Measurements from ENCODE around the gene HDAC5.
"Not testable (repeated sequence)": the region's sequence is repeated elsewhere in the genome, so short reads cannot be mapped to it uniquely, and the experiment has no call there.

HDAC5 gene

GRCh38 chr17:44123356-44124117 lies at the start of gene HDAC5:
TSS of gene HDAC5 (minus strand) at chr17:44123641. CDS start at chr17:44117515, 6,126 bp downstream.
- DNase-seq (ENCODE audit: low spot score) = peak; percentile 93

GRCh38 chr17:44171931-44172455 lies 48.6 kb upstream of the HDAC5 start:
- no peak for DNase-seq (ENCODE audit: low spot score)

GRCh38 chr17:44170499-44171201 lies 47.2 kb upstream of the HDAC5 start, which contains the start of gene ASB16:
TSS of gene ASB16 (plus strand) at chr17:44170704. CDS start at chr17:44170790, 86 bp downstream.
- no peak for DNase-seq (ENCODE audit: low spot score)

DNA sequence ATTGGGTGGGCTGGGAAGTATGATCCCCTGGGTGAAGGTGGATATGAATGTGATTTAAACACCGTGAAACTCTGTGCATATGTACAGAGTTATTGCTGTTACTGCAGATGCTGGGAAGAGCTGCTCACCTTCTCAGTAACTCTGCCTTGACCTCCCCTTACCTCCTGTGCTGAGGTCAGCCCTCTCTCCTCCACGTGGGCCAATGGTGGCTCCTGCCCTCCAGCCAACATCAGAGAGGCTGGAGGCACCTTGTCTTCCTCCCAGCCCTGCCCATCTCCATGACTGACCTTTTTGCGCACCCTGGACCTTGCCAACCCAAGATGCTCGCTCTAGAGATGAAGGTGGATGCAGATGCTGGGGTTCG lies 46.7 kb upstream of the HDAC5 start:
- no peak for DNase-seq (ENCODE audit: low spot score)

- no peak for DNase-seq (ENCODE audit: low spot score)
Measured at GRCh38 chr17:44167181-44167861, 43.9 kb upstream of the HDAC5 start.

GRCh38 chr17:44164476-44164875 lies 41.0 kb upstream of the HDAC5 start:
- no peak for DNase-seq (ENCODE audit: low spot score)

DNA sequence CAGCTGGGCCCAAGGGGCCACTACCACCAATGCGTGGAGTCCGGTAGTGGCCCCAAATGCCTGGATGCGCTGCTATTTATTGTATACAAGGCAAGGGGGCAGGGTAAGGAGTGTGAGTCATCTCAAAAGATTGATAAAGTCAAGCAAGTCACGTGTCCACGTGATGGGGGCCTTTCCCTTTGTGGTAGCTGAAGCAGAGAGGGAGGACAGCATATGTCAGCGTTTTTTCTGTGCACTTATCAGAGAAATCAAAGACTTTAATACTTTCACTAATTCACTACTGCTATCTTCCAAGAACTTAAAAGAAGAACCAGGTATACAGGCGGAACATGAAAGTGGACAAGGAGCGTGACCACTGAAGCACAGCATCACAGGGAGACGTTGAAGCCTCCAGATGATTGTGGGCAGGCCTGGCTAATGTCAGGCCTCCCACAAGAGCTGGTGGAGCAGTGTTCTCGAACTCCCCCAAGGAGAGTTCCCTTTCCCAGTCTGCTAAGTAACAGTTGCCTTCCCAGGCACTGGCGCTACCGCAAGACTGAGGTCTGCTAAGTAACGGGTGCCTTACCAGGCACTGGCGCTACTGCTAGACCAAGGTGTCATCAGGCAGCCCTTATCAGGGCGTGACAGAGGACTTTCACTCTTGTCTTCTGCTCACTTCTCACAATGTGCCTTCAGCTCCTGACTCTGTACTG lies 36.2 kb upstream of the HDAC5 start:
- DNase-seq (ENCODE audit: low spot score) = no peak

- DNase-seq (ENCODE audit: low spot score) = no peak
Measured at GRCh38 chr17:44155488-44155887, 32.0 kb upstream of the HDAC5 start.

DNA sequence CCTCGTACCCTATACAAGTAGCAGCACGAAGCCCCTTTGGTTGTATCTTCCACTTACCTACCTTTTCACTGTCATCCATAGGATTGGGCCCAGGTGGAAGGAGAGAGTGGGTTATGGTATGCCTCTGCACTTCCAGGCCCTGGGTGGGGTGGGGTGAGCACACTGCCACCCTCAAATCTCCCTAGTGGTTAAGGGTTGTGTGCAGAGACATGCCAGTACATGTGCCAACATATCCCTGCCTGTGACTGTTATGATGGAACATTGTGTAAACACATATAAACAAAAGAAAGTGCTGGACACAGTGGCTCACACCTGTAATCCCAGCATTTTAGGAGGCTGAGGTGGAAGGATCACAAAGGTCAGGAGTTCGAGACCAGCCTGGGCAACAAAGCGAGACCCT lies 29.4 kb upstream of the HDAC5 start:
- DNase-seq (ENCODE audit: low spot score) = no peak

- no peak for DNase-seq (ENCODE audit: low spot score)
Measured at GRCh38 chr17:44149750-44150329, 26.4 kb upstream of the HDAC5 start.

GRCh38 chr17:44149066-44149465 lies 25.6 kb upstream of the HDAC5 start:
- not testable (repeated sequence) for DNase-seq (ENCODE audit: low spot score)

DNA sequence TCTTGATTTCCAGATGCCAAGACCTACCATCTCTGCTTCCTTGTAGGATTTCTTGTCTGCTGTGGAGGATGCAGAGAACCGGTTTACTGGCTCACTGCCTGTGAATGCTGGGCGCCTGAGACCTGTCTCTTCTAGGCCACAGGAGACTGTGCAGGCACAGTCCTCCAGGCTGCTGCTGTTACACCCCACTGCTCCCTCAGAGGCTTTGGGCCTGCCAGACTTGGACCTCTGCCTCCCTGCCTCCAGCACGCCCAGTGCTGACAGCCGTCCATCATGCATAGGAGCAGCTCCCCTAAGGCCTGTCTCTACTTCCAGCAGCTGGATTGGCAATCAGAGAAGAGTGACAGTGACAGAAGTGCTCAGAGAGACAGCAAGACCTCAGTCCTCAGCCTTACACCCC lies 24.4 kb upstream of the HDAC5 start:
- no peak for DNase-seq (ENCODE audit: low spot score)

DNA sequence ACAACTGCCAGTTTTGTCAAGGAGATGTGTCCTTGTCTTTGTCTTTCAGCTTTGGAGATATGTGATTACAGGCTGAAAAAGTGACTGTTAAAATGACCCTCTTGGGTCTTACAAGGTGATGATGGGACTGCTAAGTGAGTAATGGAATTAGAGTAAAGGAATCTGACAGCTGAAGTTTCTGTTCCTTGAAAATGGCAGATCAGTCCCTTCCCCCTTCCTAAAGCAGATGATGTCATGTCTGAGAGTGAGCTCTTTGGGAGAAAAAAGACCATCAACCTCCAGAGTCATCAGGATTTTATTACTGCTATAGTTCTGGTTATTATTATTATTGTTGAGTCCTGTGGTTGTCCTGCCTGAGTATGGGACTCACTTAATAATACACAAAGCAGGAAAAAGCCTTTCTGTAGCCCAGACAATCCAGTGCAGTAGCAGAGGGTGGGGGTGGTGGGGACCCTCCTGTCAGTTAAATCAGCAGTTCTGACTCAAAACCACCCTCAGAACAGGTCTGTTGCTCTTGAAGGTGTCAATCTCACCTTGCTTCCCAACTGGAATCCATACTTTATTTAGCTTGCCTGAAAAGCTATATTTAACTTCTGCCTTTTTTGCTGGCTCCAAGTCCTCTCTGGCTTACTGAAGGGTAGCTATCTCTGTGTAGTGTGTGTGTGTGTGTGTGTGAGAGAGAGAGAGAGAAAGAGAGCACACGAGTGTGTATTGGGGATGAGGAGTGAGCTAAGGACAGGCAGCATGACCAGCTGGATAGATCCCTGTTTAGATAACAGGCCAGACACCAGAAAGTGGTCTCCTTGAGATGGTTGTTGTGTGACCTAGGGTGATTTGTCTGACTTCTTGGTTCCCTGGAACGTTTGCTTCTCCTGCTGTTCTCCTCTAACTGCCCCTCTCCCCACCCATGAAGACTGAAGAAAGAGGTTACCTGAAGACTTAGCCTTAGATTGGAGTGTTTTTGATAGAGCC lies 23.2 kb upstream of the HDAC5 start:
- DNase-seq (ENCODE audit: low spot score) = no peak

DNA sequence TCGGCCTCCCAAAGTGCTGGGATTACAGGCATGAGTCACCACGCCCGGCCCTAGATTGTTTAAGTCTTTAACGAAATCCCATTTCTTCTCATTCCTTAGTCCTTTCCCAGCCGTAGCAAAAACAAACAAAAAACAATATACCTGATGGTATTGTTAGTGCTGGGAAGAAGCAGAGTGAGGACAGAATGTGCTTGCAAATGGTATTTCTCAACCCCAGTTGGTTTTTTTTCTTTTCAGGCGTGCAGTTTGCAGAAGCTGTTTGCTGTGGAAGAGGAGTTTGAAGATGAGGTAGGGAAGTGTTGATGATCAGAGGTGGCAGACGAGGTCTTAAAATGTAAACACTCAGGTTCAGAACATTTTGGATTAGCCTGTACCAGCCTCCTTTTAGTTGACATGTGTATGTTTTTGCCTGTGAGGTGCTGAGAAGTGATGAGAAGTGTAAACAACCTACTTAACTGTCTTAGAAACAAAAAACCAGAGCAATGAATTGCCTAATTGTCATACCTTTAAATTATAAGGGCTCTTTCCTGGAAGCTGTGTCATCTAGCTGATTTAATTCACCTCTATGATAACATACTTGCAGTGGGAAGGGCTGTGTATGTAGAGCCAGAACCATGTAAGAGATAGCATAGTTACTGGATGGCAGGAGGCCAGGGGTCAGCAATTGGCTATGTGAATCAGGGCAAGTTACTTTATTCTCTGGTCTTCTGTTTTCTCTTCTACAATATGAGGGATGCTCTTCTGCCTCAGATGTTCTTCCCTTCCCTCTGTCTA lies 21.7 kb upstream of the HDAC5 start:
- no peak for DNase-seq (ENCODE audit: low spot score)

DNA sequence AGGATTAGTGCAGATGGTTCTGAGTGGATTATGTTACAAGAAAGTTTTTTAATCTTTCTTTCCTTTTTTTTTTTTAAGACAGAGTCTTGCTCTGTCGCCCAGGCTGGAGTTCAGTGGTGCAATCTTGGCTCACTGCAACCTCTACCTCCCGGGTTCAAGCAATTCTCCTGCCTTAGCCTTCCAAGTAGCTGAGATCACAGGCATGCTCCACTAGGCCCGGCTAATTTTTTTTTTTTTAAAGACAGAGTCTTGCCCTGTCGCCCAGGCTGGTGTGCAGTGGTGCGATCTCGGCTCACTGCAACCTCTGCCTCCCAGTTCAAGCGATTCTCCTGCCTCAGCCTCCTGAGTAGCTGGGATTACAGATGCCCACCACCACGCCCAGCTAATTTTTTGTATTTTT lies 20.5 kb upstream of the HDAC5 start:
- DNase-seq (ENCODE audit: low spot score) = not testable (repeated sequence)

DNA sequence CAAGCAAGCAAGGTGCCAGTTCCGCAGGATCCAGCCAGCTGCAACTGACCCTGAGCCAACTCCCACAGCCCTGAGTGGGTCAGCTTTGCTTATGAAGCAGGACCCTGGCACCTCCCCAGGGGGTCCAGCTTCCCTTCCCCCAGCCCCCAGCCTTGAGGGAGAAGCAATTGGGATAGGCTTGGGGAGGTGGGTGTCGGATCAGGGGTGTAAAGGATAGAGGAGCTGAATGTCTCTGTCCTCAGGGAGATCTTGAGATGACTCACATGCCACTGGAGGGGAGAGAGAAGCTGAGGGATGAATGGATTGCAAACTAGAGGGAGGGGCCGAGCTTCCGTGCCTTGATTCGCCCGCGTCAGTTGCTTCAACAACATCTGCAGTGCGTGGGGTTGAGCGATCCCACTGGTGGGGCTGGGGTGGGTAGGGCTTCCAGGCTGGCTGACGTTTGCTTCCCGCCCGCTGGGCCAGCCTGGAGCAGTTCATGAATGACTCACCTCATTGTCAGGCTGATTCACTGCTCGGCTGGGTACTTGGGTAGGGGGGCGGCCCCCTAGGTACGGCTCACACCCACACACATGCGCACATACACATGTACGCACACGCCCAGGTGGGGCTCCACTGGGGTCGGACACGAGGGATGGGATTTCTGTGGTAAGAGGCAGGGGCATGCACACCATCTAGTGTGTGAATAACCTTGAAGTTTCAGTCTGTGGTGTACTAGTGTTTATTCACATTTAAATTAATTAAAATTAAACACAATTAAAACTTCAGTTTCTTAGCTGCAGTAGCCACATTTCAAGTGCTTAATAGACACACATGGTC lies 14.7 kb upstream of the HDAC5 start:
- no peak for DNase-seq (ENCODE audit: low spot score)

DNA sequence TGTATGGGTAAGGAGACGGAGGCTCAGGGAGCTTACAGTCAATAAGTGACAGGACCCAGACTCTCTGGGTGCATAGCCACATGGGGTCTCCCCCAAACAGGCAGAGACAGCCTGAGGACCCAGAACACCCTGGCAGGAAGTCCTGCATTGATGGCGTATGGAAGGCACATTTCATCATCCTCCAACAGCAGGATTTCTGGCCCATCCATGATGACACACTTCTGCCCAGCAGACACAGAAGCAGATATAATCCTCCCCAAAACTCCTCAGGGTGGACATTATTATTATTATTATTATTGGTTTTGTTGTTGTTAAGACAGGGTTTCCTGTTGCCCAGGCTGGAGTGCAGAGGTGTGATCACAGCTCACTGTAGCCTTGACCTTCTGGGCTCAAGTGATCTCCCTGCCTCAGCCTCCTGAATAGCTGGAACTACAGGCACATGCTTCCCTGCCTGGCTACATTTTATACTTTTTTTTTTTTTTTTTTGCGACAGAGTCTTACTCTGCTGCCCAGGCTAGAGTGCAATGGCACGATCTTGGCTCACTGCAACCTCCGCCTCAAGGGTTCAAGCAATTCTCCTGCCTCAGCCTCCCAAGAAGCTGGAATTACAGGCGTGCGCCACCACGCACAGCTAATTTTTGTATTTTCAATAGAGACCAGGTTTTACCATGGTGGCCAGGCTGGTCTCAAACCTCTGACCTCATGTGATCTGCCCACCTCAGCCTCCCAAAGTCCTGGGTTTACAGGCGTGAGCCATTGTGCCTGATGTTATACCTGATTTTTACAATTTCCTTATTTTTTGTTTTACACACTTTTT lies 11.5 kb upstream of the HDAC5 start:
- DNase-seq (ENCODE audit: low spot score) = no peak

DNA sequence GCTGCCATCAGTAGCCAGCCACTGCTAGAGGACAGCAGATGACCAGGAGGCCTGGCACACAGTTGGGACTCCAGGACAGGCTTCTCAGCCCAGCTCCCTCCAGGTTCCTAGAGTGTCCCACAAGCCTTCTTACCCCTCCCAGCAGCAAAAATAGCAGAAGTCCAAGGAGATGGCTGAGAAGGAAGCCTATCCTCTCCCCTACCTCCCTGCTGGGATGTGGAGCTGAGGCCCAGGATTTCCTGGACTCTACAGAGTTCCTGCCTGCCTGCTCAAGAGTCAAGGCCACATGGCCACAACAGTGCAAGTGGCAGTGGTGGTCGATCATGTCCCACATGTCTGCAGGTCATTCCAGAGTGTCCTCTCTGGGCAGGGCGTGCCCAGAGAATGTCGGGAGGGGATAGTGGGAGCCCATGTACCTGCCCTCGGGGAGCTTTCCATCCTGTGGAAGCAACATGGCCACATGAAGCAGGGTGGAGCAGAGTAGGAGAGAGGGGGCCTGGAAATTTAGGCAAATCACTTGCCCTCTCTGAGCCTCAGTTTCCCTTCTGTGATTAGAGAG lies 10.6 kb upstream of the HDAC5 start:
- DNase-seq (ENCODE audit: low spot score) = no peak

Measured in germinal center (tissue), 1 donor.